ENCODE measurements around the gene NPAS3.

The NPAS3 gene

DNA sequence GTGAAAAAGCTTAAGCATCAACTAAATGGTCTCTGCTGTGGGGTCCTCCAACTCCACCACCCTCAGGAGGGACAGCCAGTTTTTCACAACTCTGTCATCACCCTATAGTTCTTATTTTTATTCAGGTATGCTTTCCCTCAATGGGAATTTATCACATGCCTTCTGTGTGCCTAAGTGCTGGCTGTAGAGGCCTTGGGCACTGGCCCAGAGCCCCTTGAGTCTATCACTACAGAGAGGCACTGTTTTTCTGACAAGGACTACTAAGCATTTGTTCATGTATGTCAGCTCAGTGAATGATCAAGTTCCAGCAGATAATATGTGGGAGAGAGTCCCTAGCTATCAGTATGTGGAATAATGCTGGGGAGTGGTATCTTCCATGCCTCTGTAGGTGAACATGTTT lies 463.9 kb downstream of the NPAS3 start:
- no peaks in the 10 kb centered on the region for H4K20me1 ChIP-seq (ENCODE audit: insufficient read depth, low read length)
- no peaks in the 10 kb centered on the region for H3K36me3 ChIP-seq (replicated peaks; ENCODE audit: insufficient read depth, low read length)
- TF ChIP-seq, protein P1, sequence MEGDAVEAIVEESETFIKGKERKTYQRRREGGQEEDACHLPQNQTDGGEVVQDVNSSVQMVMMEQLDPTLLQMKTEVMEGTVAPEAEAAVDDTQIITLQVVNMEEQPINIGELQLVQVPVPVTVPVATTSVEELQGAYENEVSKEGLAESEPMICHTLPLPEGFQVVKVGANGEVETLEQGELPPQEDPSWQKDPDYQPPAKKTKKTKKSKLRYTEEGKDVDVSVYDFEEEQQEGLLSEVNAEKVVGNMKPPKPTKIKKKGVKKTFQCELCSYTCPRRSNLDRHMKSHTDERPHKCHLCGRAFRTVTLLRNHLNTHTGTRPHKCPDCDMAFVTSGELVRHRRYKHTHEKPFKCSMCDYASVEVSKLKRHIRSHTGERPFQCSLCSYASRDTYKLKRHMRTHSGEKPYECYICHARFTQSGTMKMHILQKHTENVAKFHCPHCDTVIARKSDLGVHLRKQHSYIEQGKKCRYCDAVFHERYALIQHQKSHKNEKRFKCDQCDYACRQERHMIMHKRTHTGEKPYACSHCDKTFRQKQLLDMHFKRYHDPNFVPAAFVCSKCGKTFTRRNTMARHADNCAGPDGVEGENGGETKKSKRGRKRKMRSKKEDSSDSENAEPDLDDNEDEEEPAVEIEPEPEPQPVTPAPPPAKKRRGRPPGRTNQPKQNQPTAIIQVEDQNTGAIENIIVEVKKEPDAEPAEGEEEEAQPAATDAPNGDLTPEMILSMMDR (IDR thresholded peaks at IDR 0.05; ENCODE audit: low read length) = no peak
- TF ChIP-seq EZH2 (optimal IDR thresholded peaks at IDR 0.05; ENCODE audit: low read depth, low read length) (no peak), EZH2phosphoT487 (IDR thresholded peaks at IDR 0.05; ENCODE audit: low read length) (no peak)
- no peaks in the 10 kb centered on the region for H3K4me1 ChIP-seq (ENCODE audit: low read length)
- H3K4me2 ChIP-seq (ENCODE audit: low read depth, low read length) = no peak overlapping the region
- H2AFZ ChIP-seq (ENCODE audit: low read length) = no peak overlapping the region
- H3K9ac ChIP-seq (ENCODE audit: low read length) = no peak overlapping the region
- H3K4me3 ChIP-seq (ENCODE audit: low read length) = no peak overlapping the region
- no peaks in the 10 kb centered on the region for H3K9me3 ChIP-seq (replicated peaks; ENCODE audit: insufficient read depth, low read length)
- no peak for DNase-seq
- H3K79me2 ChIP-seq (ENCODE audit: low read length) = no peaks in the 10 kb centered on the region
- H3K9me2 ChIP-seq (replicated peaks; ENCODE audit: insufficient read depth, low read length) = no peaks in the 10 kb centered on the region
- H3F3A ChIP-seq (ENCODE audit: insufficient read depth, low read length) = no peaks in the 10 kb centered on the region
- H3K27ac ChIP-seq (ENCODE audit: low read length) = no peak overlapping the region
- H3K27me3 ChIP-seq (replicated peaks; ENCODE audit: insufficient read depth, low read length) = no peaks in the 10 kb centered on the region

DNA sequence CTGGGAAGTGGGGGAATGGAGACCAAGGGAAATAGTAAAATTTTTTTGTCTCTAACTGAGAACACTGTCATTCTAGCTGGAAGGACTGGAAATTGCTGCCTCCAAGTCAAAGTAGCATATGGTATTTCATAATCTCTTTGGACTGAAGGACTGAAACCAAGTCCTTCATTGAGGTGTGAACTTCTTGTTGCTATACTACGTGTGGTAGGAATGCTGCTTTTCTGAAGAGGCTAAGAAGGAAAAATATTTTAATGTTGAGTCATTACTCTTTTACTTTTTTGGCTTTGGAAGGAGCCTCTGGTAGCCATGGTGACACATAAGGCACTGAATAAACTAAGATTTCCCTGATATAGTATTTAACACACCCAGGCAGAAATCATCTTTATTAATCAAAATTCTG lies 465.4 kb downstream of the NPAS3 start:
- Histone ChIP-seq H3K27ac (ENCODE audit: low read length) (no peak overlapping the region), H4K20me1 (ENCODE audit: insufficient read depth, low read length) (no peaks in the 10 kb centered on the region), H3F3A (ENCODE audit: insufficient read depth, low read length) (no peaks in the 10 kb centered on the region), H3K27me3 (replicated peaks; ENCODE audit: insufficient read depth, low read length) (no peaks in the 10 kb centered on the region), H3K4me1 (ENCODE audit: low read length) (no peaks in the 10 kb centered on the region), H3K9me3 (replicated peaks; ENCODE audit: insufficient read depth, low read length) (no peaks in the 10 kb centered on the region), H3K9ac (ENCODE audit: low read length) (no peak overlapping the region), H2AFZ (ENCODE audit: low read length) (no peak overlapping the region), H3K79me2 (ENCODE audit: low read length) (no peaks in the 10 kb centered on the region), H3K9me2 (replicated peaks; ENCODE audit: insufficient read depth, low read length) (no peaks in the 10 kb centered on the region), H3K36me3 (replicated peaks; ENCODE audit: insufficient read depth, low read length) (no peaks in the 10 kb centered on the region), H3K4me2 (ENCODE audit: low read depth, low read length) (no peak overlapping the region), H3K4me3 (ENCODE audit: low read length) (no peak overlapping the region)
- TF ChIP-seq, protein P1 (IDR thresholded peaks at IDR 0.05; ENCODE audit: low read length) = no peak
- TF ChIP-seq EZH2phosphoT487 (IDR thresholded peaks at IDR 0.05; ENCODE audit: low read length) = no peak
- TF ChIP-seq EZH2 (optimal IDR thresholded peaks at IDR 0.05; ENCODE audit: low read depth, low read length) = no peak
- DNase-seq = no peak

- no peak overlapping the region for H3K4me3 ChIP-seq (ENCODE audit: low read length)
- no peak overlapping the region for H3K27ac ChIP-seq (ENCODE audit: low read length)
- TF ChIP-seq, protein P1 (IDR thresholded peaks at IDR 0.05; ENCODE audit: low read length) = no peak
- TF ChIP-seq EZH2 (optimal IDR thresholded peaks at IDR 0.05; ENCODE audit: low read depth, low read length) (no peak), EZH2phosphoT487 (IDR thresholded peaks at IDR 0.05; ENCODE audit: low read length) (no peak)
- no peak overlapping the region for H3K9ac ChIP-seq (ENCODE audit: low read length)
- H3K9me2 ChIP-seq (replicated peaks; ENCODE audit: insufficient read depth, low read length) = no peaks in the 10 kb centered on the region
- no peak overlapping the region for H3K4me2 ChIP-seq (ENCODE audit: low read depth, low read length)
- H2AFZ ChIP-seq (ENCODE audit: low read length) = no peak overlapping the region
- H3F3A ChIP-seq (ENCODE audit: insufficient read depth, low read length) = no peaks in the 10 kb centered on the region
- no peaks in the 10 kb centered on the region for H3K79me2 ChIP-seq (ENCODE audit: low read length)
- H3K36me3 ChIP-seq (replicated peaks; ENCODE audit: insufficient read depth, low read length) = no peaks in the 10 kb centered on the region
- H3K4me1 ChIP-seq (ENCODE audit: low read length) = no peaks in the 10 kb centered on the region
- no peaks in the 10 kb centered on the region for H3K27me3 ChIP-seq (replicated peaks; ENCODE audit: insufficient read depth, low read length)
- H3K9me3 ChIP-seq (replicated peaks; ENCODE audit: insufficient read depth, low read length) = no peaks in the 10 kb centered on the region
- DNase-seq = no peak
- no peaks in the 10 kb centered on the region for H4K20me1 ChIP-seq (ENCODE audit: insufficient read depth, low read length)
Observed at GRCh38 chr14:33404964-33405574, 466.4 kb downstream of the NPAS3 start.
